ENCODE results near the gene MEGF11.
"Not testable (repeated sequence)": the region's sequence is repeated elsewhere in the genome, so short reads cannot be mapped to it uniquely, and the experiment has no call there.

The MEGF11 gene

GRCh38 chr15:66004618-66005262, 248.8 kb downstream of the MEGF11 start:
- Mint-ChIP-seq H3K4me1 (no peaks in the 10 kb centered on the region), H3K27me3 (ENCODE audit: low read depth) (peaks cover 71% of the 10 kb centered on the region), H3K27ac (no peak overlapping the region), H3K36me3 (ENCODE audit: low read depth) (no peaks in the 10 kb centered on the region), H3K9me3 (no peaks in the 10 kb centered on the region), H3K4me3 (no peak overlapping the region)
- TF ChIP-seq CTCF (IDR thresholded peaks at IDR 0.05; ENCODE audit: unreplicated experiment in 3 of 3) = no peak

GRCh38 chr15:66003129-66003528, 250.4 kb downstream of the MEGF11 start:
- not testable (repeated sequence) for H3K9me3 Mint-ChIP-seq; H3K4me3 Mint-ChIP-seq; H3K27ac Mint-ChIP-seq; H3K4me1 Mint-ChIP-seq; H3K36me3 Mint-ChIP-seq (ENCODE audit: low read depth)
- peaks cover 72% of the 10 kb centered on the region for H3K27me3 Mint-ChIP-seq (ENCODE audit: low read depth)

GRCh38 chr15:66001717-66002426, 251.7 kb downstream of the MEGF11 start:
- peaks cover 9% of the 10 kb centered on the region for H3K4me1 Mint-ChIP-seq
- no peak overlapping the region for H3K4me3 Mint-ChIP-seq
- no peaks in the 10 kb centered on the region for H3K36me3 Mint-ChIP-seq (ENCODE audit: low read depth)
- H3K27ac Mint-ChIP-seq = no peak overlapping the region
- H3K27me3 Mint-ChIP-seq (ENCODE audit: low read depth) = peaks cover 68% of the 10 kb centered on the region
- H3K9me3 Mint-ChIP-seq = no peaks in the 10 kb centered on the region
- no peak for TF ChIP-seq CTCF (IDR thresholded peaks at IDR 0.05; ENCODE audit: unreplicated experiment in 3 of 3)

GRCh38 chr15:66001042-66001441, 252.5 kb downstream of the MEGF11 start:
- Mint-ChIP-seq H3K9me3 (no peaks in the 10 kb centered on the region), H3K36me3 (ENCODE audit: low read depth) (no peaks in the 10 kb centered on the region), H3K27ac (no peak overlapping the region), H3K27me3 (ENCODE audit: low read depth) (peaks cover 68% of the 10 kb centered on the region), H3K4me3 (no peak overlapping the region), H3K4me1 (peaks cover 10% of the 10 kb centered on the region)
- TF ChIP-seq CTCF (IDR thresholded peaks at IDR 0.05; ENCODE audit: unreplicated experiment in 3 of 3) = no peak

GRCh38 chr15:65998486-65998885, 255.1 kb downstream of the MEGF11 start:
- Mint-ChIP-seq H3K27ac (no peak overlapping the region), H3K4me1 (peaks cover 10% of the 10 kb centered on the region), H3K36me3 (ENCODE audit: low read depth) (no peaks in the 10 kb centered on the region), H3K9me3 (no peaks in the 10 kb centered on the region), H3K27me3 (ENCODE audit: low read depth) (peaks cover 77% of the 10 kb centered on the region), H3K4me3 (no peak overlapping the region)
- TF ChIP-seq CTCF (IDR thresholded peaks at IDR 0.05; ENCODE audit: unreplicated experiment in 3 of 3) = no peak

GRCh38 chr15:65996901-65997300, 256.6 kb downstream of the MEGF11 start:
- H3K36me3 Mint-ChIP-seq (ENCODE audit: low read depth) = no peaks in the 10 kb centered on the region
- H3K4me3 Mint-ChIP-seq = no peak overlapping the region
- H3K27me3 Mint-ChIP-seq (ENCODE audit: low read depth) = peaks cover 78% of the 10 kb centered on the region

More at GRCh38 chr15:65996901-65997300, 256.6 kb downstream of the MEGF11 start:
- H3K27ac Mint-ChIP-seq = no peak overlapping the region
- peaks cover 10% of the 10 kb centered on the region for H3K4me1 Mint-ChIP-seq
- H3K9me3 Mint-ChIP-seq = no peaks in the 10 kb centered on the region
- no peak for TF ChIP-seq CTCF (IDR thresholded peaks at IDR 0.05; ENCODE audit: unreplicated experiment in 3 of 3)
